ENCODE measurements around the gene PERM1.

DNA sequence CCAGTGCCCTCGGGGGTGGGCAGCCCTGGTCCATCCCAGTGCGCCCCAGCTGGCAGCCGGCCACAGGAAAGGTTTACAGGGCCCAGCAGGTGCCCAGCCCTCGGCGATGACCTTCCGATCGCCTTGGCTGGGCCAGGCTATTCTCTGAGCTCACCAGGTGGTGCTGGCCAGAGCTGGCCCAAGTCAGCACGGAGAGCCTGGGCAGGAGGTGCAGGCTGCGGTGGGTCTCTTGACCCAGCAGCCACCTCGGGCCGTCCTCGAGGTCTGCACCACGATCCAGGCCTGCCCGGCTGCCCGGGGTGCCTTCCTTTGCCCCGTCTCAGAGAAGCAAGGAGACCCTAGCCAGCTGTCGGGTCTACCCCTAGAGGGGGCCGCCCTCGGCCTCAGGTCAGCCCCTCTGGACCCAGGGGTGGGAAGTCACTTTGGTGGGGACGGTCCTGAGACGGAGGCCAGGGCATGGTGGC lies 370 bp downstream of the PERM1 start:
- TF ChIP-seq, protein P1, sequence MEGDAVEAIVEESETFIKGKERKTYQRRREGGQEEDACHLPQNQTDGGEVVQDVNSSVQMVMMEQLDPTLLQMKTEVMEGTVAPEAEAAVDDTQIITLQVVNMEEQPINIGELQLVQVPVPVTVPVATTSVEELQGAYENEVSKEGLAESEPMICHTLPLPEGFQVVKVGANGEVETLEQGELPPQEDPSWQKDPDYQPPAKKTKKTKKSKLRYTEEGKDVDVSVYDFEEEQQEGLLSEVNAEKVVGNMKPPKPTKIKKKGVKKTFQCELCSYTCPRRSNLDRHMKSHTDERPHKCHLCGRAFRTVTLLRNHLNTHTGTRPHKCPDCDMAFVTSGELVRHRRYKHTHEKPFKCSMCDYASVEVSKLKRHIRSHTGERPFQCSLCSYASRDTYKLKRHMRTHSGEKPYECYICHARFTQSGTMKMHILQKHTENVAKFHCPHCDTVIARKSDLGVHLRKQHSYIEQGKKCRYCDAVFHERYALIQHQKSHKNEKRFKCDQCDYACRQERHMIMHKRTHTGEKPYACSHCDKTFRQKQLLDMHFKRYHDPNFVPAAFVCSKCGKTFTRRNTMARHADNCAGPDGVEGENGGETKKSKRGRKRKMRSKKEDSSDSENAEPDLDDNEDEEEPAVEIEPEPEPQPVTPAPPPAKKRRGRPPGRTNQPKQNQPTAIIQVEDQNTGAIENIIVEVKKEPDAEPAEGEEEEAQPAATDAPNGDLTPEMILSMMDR (IDR thresholded peaks at IDR 0.05; ENCODE audit: low read depth, low read length, missing input control) = no peak
- TF ChIP-seq RAD21 (IDR thresholded peaks at IDR 0.05) = no peak
- TF ChIP-seq SP1 (IDR thresholded peaks at IDR 0.05) = no peak
- TF ChIP-seq, protein P2, sequence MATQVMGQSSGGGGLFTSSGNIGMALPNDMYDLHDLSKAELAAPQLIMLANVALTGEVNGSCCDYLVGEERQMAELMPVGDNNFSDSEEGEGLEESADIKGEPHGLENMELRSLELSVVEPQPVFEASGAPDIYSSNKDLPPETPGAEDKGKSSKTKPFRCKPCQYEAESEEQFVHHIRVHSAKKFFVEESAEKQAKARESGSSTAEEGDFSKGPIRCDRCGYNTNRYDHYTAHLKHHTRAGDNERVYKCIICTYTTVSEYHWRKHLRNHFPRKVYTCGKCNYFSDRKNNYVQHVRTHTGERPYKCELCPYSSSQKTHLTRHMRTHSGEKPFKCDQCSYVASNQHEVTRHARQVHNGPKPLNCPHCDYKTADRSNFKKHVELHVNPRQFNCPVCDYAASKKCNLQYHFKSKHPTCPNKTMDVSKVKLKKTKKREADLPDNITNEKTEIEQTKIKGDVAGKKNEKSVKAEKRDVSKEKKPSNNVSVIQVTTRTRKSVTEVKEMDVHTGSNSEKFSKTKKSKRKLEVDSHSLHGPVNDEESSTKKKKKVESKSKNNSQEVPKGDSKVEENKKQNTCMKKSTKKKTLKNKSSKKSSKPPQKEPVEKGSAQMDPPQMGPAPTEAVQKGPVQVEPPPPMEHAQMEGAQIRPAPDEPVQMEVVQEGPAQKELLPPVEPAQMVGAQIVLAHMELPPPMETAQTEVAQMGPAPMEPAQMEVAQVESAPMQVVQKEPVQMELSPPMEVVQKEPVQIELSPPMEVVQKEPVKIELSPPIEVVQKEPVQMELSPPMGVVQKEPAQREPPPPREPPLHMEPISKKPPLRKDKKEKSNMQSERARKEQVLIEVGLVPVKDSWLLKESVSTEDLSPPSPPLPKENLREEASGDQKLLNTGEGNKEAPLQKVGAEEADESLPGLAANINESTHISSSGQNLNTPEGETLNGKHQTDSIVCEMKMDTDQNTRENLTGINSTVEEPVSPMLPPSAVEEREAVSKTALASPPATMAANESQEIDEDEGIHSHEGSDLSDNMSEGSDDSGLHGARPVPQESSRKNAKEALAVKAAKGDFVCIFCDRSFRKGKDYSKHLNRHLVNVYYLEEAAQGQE (IDR thresholded peaks at IDR 0.05) = no peak

Data from liver (tissue), 3 donors.